ENCODE measurements around the gene OR2A2. TPM values are rescaled to one million over a fixed set of nuclear protein-coding genes. Genes with fewer than 3 reads are reported as not detected.

Gene OR2A2
- polyA plus RNA-seq, 2 of the 4 experiments (the other 2 are of a cell fraction), result not detected

- H3K9me3 ChIP-seq, result no peaks in the 10 kb centered on the region
- no peak overlapping the region for H3K27ac ChIP-seq
- no peak for TF ChIP-seq GATA3 (IDR thresholded peaks at IDR 0.05; ENCODE audit: borderline replicate concordance)
- no peak for TF ChIP-seq ELK1 (IDR thresholded peaks at IDR 0.05; ENCODE audit: low read depth, low read length)
- no peak for TF ChIP-seq HES2 (IDR thresholded peaks at IDR 0.05)
- no peak for TF ChIP-seq HOXB5 (CRISPR knock-in tag; IDR thresholded peaks at IDR 0.05)
- TF ChIP-seq ESRRA (IDR thresholded peaks at IDR 0.05; ENCODE audit: borderline replicate concordance, low read length), result no peak
- no peak for TF ChIP-seq ZC3H11A (IDR thresholded peaks at IDR 0.05)
- no peak for TF ChIP-seq ZNF302 (CRISPR knock-in tag; IDR thresholded peaks at IDR 0.05)
- no peak for TF ChIP-seq TP53 (CRISPR knock-in tag; IDR thresholded peaks at IDR 0.05)
- no peak for TF ChIP-seq ZFP36 (IDR thresholded peaks at IDR 0.05; ENCODE audit: borderline replicate concordance, partially characterized antibody)
- no peak for TF ChIP-seq JUNB (IDR thresholded peaks at IDR 0.05)
- no peak for TF ChIP-seq HOXB13 (CRISPR knock-in tag; IDR thresholded peaks at IDR 0.05; ENCODE audit: low read depth)
- TF ChIP-seq EP300 (IDR thresholded peaks at IDR 0.05), result no peak
- no peak for TF ChIP-seq MYC (IDR thresholded peaks at IDR 0.05; ENCODE audit: borderline replicate concordance, low read length)
- no peak for TF ChIP-seq FOSB (CRISPR knock-in tag; IDR thresholded peaks at IDR 0.05)
- no peak for TF ChIP-seq RAD21 (conservative IDR thresholded peaks at IDR 0.05 in 1 of 2, IDR thresholded peaks at IDR 0.05 in 1 of 2)
- TF ChIP-seq BCL3 (IDR thresholded peaks at IDR 0.05), result no peak
- no peak for TF ChIP-seq JUN (IDR thresholded peaks at IDR 0.05)
- TF ChIP-seq NPAS2 (CRISPR knock-in tag; IDR thresholded peaks at IDR 0.05; ENCODE audit: borderline replicate concordance), result no peak
- ChIA-PET POLR2A (no interaction called here), CTCF (no interaction called here)
- 35% methylated on average over 1 of the region's 1 CpG for WGBS (ENCODE audit: missing lambda C conversion rate)
- no peaks in the 10 kb centered on the region for H3K4me1 ChIP-seq
- DNase-seq (ENCODE audit: low read depth in 1 of 2, low spot score in 1 of 2) (no peak), ATAC-seq (no peak), FAIRE-seq (no peak)
- H3K4me2 ChIP-seq, result no peak overlapping the region
- H3K4me3 ChIP-seq, result no peak overlapping the region
Measured at GRCh38 chr7:144134116-144134515, 24.7 kb downstream of the OR2A2 start.

- ChIA-PET CTCF (interaction anchor here (2.5 kb wide), 1 partner anchor 10 kb away, joined by 9 read pairs; no protein-coding TSS in a partner anchor), POLR2A (interaction anchor here (0.6 kb wide), 1 partner anchor 235 kb away, joined by 3 read pairs; the partner anchor contains the start of gene TCAF1)
- no peak for TF ChIP-seq MAZ (IDR thresholded peaks at IDR 0.05; ENCODE audit: borderline replicate concordance, low read depth, low read length)
- DNase-seq (ENCODE audit: low read depth in 1 of 2, low spot score in 1 of 2) (no peak), FAIRE-seq (no peak), ATAC-seq (no peak)
- Histone ChIP-seq H3K4me2 (no peak overlapping the region), H3K4me3 (no peak overlapping the region), H3K4me1 (no peaks in the 10 kb centered on the region), H3K9me3 (no peaks in the 10 kb centered on the region), H3K27ac (no peak overlapping the region)
- 0% methylated on average over 1 of the region's 1 CpG for WGBS (ENCODE audit: missing lambda C conversion rate)
Measured at GRCh38 chr7:144137501-144137900, 28.1 kb downstream of the OR2A2 start.

- DNase-seq (ENCODE audit: low read depth in 1 of 2, low spot score in 1 of 2) (no peak), ATAC-seq (no peak), FAIRE-seq (no peak)
- ChIA-PET CTCF (no interaction called here), POLR2A (no interaction called here)
- 44% methylated on average over 3 of the region's 3 CpGs for WGBS (ENCODE audit: missing lambda C conversion rate)
- TF ChIP-seq ESRRA (IDR thresholded peaks at IDR 0.05; ENCODE audit: borderline replicate concordance, low read length) (no peak), SMC3 (IDR thresholded peaks at IDR 0.05) (no peak), MYC (IDR thresholded peaks at IDR 0.05; ENCODE audit: borderline replicate concordance, low read length) (no peak), PHF8 (IDR thresholded peaks at IDR 0.05; ENCODE audit: borderline replicate concordance, low read depth) (no peak), CBX2 (IDR thresholded peaks at IDR 0.05; ENCODE audit: borderline replicate concordance, low read depth) (no peak), RARB (CRISPR knock-in tag; IDR thresholded peaks at IDR 0.05) (no peak), NFE2L2 (conservative IDR thresholded peaks at IDR 0.05; ENCODE audit: low read length) (no peak), ZFP36 (IDR thresholded peaks at IDR 0.05; ENCODE audit: borderline replicate concordance, partially characterized antibody) (no peak), E2F6 (IDR thresholded peaks at IDR 0.05; ENCODE audit: borderline replicate concordance, low read depth) (no peak), NR3C1 (IDR thresholded peaks at IDR 0.05) (no peak), HOXA7 (CRISPR knock-in tag; IDR thresholded peaks at IDR 0.05) (no peak), EHF (CRISPR knock-in tag; IDR thresholded peaks at IDR 0.05) (no peak), CEBPB (IDR thresholded peaks at IDR 0.05) (no peak), ELK1 (IDR thresholded peaks at IDR 0.05; ENCODE audit: low read depth, low read length) (no peak)
- no peak overlapping the region for H3K4me2 ChIP-seq
- no peak overlapping the region for H3K27ac ChIP-seq
- H3K4me1 ChIP-seq, result no peaks in the 10 kb centered on the region
- peaks cover 2% of the 10 kb centered on the region; the same call in 1 of the 3 replicates for H3K9me3 ChIP-seq
- H3K4me3 ChIP-seq, result no peak overlapping the region
Measured at GRCh38 chr7:144142187-144142586, 32.8 kb downstream of the OR2A2 start.

All from A549 (cell line).